Glomerular visceral epithelial cell (primary cell): ENCODE measurements around the gene HAGHL.

Source experiments
- DNase-seq: peaks from one replicate; pipeline ENCODE4 v3.0.0-alpha.2; 2016; ENCODE audit errors: extremely low spot score

HAGHL gene, protein sequence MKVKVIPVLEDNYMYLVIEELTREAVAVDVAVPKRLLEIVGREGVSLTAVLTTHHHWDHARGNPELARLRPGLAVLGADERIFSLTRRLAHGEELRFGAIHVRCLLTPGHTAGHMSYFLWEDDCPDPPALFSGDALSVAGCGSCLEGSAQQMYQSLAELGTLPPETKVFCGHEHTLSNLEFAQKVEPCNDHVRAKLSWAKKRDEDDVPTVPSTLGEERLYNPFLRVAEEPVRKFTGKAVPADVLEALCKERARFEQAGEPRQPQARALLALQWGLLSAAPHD

DNA sequence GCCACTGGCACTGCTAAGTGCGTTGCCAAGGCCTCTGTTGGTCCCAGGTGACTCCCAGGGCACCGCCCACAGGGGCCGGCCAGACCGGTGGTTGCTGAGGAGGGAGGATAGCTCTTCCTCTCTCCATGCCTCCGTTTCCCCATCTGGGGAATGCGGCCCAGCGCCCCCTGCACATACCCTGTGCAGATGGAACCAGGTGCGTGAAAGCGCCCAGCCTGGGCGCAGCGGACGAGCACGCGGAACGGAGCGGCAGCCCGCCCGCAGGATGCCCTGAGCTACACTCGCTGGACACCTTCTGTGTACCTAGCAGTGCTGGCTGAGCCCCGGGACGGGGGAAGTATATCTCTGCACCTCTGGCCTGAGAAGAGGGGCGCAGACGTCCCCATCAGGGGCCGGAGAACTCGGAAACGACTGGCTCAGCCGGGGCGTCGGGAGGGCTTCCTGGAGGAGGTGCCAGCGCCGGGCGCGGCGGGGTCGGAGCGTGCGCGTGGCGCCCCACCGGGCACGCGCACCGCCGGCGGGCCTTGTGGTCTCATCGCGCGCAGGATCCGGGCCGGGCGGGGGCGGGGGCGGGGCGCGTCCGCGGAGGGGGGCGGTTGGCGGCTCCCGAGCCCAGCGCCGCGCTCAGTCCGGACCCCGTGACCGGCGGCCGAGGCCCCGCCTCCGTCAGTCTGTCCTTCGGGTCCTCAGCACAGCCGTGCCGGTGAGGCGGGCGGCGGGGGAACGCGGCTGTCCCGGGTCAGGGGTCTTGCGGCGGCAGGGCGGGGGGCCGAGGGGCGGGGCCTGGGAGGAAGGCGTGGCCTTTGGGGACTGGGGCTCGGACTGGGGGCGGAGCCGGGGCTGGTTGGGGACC is at the start of gene HAGHL, which contains the start of gene CCDC78:
HAGHL (plus strand) TSS at position 669 of the 853 bp plus-strand sequence. CDS start 404 bp downstream, outside the sequence.
CCDC78 (minus strand) TSS at position 6 of the 853 bp plus-strand sequence. CDS start 76 bp downstream, outside the sequence.
- peak; percentile 43 for DNase-seq

DNA sequence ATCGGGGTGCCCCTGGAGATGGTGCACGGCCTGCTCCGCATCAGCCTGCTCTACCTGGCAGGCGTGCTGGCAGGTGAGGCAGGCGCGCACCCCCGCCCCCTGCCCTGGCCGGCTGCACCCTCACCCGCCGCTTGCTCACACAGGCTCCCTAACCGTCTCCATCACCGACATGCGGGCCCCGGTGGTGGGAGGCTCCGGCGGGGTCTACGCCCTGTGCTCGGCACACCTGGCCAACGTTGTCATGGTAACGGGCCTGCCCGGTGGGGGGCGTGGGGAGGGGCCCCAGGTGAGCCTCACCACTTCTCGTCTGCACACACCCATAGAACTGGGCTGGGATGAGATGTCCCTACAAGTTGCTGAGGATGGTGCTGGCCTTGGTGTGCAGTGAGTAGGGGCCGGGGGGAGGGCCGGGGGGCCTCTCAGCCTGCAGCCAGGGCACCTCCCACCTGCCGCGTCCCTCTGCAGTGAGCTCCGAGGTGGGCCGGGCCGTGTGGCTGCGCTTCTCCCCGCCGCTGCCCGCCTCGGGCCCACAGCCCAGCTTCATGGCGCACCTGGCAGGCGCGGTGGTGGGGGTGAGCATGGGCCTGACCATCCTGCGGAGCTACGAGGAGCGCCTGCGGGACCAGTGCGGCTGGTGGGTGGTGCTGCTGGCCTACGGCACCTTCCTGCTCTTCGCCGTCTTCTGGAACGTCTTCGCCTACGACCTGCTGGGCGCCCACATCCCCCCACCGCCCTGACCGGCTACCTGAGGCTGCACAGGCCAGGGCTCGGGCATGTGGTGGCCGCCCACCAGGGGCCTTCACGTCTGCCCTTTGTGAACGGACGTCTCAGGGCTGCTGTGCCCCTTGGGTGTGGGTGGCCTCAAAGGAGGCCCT is 49.4 kb upstream of the HAGHL start:
- no peak for DNase-seq

DNA sequence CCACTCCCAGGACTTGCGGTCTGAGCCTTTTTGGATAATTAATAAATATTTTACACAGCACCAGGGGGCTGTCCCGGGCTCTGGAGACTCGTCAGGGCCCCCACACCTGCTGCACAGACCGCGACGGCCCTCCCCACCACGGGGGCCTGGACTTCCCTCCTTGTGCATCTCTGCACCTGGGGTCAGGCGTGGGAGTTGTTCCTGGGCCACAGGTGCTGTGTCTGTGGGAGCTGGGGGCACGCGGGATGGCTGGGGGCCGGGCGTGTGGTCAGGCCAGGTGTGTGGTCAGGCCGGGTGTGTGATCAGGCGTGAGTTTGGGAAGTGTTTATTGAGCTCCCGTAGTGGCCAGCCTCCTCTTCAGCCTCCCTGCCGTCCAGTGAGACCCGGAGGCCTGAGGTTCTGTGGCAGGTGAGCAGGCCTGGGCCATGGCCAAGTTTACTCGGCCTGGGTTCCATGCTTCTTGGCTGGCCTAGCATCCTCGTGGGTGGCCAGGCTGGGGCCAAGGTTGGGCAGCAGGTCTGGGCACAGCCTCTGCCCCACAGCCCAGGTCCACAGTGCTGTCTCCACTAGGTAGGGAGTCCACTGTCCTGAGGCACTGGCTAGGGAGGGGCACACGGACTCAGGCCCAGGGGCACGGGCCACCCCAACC is 48.6 kb upstream of the HAGHL start:
- no peak for DNase-seq

DNA sequence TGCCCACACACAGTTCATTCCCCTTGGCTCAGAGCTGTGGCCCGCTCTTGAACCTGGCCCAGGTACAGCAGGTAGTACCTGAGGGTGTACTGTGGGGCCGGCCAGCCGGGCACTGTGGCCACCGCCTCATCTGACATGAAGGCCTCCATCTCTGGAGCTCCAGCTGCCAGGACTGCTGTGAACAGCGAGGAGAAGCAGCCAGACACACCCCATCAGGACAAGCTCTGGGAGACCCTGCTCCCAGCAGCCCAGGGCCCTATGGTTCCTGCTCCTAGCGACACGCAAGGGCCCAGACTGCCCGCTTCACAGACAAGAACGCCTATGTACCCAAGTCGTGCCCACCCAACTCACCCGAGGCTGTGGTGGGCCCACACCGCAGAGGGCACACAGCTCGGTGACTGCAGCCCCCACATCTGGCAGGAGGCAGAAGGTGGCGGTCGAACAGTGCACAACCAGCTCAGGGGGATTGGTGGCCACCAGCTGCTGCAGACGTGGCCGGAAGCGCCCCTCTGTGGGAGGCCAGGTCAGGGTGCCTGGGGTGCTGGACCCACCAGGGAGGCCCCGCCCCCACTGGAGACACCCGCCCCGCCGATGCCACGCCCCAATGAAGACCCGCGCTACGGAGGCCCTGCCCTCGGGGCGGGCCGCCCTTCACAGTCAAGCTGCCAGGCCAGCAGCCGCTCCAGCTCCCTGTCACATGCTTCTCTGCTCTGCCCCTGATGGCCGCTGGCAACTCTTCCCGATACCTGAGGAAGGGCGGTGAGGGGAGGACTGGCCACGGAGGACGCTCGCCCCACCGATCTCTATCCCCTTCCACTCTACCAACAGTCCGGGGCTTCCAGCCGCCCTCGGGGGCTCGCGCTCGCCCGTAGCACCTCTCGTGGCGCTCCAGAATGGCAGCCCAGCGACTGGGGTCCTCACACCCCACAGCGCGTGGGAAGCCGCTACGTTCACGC is 47.8 kb upstream of the HAGHL start:
- peak; percentile 67 for DNase-seq

DNA sequence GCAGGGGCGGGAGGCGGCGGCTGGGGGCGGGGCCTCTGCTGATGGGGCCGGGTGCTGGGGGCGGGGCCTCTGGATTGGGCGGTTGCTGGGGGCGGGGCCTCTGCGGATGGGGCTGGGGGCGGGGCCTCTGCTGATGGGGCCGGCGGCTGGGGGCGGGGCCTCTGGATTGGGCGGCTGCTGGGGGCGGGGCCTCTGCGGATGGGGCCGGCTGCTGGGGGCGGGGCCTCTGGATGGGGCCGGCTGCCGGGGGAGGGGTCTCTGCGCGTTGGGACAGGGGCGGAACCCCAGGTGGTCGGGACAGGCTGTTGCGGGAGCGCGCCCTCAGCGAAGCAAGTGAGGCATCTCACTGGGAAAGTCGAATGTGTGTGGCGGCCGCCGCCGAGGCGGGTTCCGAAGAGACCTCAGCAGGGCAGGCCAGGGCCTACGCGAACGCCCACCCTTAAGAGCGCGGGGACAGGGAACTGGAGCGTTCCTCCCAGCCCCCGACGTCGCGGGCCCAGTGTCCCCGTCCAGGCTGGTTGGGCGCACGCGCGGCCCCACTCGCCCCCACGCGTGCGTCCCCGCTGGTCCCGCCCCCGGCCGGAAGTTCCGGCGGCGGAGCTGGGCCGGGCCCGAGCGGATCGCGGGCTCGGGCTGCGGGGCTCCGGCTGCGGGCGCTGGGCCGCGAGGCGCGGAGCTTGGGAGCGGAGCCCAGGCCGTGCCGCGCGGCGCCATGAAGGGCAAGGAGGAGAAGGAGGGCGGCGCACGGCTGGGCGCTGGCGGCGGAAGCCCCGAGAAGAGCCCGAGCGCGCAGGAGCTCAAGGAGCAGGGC is 46.9 kb upstream of the HAGHL start, which contains the start of gene STUB1:
STUB1 (plus strand) TSS at position 597 of the 811 bp plus-strand sequence; CDS start at position 713, 116 bp downstream.
- peak; percentile 87 for DNase-seq

DNA sequence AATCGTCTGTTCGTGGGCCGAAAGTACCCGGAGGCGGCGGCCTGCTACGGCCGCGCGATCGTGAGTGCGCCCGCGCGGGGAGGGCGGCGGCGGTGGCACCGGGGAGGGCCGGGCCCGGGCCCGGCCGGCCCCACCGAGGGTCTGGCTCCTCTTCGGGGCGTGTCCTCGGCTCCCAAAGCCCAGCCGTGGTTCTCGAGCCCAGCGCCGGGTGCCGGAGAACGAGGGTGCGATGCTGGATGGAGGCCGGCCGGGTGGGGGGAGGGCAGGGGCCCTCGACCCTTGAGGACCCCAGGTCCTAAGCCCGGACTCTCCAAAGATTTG is 46.3 kb upstream of the HAGHL start:
- no peak for DNase-seq

DNA sequence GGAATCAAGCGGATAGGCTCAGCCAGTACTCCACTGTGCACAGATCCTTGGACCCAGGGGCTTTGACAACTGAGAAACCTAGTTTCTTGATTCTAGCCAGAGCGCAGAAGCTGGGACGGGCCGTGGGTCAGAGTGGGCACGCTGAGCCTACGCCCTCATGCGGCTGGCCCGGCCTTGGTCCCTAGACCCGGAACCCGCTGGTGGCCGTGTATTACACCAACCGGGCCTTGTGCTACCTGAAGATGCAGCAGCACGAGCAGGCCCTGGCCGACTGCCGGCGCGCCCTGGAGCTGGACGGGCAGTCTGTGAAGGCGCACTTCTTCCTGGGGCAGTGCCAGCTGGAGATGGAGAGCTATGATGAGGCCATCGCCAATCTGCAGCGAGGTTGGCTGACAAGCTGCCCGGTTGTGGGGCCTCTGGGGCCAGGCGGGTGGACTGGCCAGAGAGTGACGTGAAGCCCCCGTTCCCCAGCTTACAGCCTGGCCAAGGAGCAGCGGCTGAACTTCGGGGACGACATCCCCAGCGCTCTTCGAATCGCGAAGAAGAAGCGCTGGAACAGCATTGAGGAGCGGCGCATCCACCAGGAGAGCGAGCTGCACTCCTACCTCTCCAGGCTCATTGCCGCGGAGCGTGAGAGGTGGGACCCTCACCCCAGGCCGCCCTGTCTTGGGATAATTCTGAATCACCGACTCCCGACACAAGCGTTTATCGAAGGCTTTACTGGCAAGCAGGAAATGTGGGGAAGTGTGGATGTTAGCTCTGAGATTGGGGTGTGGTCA is 45.8 kb upstream of the HAGHL start:
- no peak for DNase-seq

DNA sequence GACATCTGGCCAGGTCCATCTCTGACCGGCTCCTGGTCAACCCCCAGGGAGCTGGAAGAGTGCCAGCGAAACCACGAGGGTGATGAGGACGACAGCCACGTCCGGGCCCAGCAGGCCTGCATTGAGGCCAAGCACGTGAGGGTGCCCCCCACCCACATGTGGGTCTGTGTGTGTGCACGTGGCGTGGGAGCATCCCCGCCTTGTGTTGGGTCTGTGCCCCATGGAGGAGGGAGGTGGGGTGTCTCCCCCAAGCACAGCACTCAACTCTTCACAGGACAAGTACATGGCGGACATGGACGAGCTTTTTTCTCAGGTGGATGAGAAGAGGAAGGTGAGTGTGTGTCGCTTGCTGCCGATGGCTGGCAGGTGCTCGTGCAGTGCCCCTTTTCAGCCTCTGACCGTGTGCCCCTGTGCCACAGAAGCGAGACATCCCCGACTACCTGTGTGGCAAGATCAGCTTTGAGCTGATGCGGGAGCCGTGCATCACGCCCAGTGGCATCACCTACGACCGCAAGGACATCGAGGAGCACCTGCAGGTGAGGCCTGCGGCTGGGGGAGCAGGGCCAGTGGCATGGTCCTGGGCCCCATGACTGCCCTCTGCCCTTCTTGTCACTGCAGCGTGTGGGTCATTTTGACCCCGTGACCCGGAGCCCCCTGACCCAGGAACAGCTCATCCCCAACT is 45.0 kb upstream of the HAGHL start:
- DNase-seq: peak; percentile 66

DNA sequence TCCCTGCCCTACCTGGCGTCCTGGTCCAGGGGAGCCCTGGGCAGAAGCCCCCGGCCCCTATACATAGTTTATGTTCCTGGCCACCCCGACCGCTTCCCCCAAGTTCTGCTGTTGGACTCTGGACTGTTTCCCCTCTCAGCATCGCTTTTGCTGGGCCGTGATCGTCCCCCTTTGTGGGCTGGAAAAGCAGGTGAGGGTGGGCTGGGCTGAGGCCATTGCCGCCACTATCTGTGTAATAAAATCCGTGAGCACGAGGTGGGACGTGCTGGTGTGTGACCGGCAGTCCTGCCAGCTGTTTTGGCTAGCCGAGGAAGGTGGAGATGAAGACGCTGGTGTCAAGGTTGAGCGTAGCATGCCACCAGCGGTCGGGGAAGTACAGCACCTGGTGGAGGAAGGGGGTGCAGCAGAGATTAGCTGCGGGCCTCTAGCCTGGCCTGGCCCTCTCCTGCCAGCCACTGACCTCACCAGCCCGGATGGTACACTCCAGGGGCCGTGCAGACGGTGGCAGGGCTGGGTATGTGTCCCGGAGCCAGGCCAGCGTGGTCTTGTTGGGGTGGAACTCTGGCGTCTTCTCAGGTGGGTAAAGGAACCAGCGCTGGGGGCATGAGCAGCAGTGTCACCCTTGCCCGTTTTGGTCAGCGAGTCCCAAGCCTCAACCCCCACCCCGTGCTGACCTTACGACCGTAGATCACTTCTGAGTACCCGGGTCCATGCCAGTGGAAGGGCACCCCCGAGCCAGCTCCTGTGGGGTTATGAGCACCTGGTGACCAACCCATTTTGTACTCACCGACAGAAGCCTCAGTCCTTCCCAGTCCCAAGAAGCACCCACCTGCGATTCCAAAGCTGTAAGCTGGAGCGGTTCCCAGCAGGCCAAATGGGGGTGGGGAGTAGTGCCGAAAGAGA is 44.2 kb upstream of the HAGHL start:
- DNase-seq: no peak

DNA sequence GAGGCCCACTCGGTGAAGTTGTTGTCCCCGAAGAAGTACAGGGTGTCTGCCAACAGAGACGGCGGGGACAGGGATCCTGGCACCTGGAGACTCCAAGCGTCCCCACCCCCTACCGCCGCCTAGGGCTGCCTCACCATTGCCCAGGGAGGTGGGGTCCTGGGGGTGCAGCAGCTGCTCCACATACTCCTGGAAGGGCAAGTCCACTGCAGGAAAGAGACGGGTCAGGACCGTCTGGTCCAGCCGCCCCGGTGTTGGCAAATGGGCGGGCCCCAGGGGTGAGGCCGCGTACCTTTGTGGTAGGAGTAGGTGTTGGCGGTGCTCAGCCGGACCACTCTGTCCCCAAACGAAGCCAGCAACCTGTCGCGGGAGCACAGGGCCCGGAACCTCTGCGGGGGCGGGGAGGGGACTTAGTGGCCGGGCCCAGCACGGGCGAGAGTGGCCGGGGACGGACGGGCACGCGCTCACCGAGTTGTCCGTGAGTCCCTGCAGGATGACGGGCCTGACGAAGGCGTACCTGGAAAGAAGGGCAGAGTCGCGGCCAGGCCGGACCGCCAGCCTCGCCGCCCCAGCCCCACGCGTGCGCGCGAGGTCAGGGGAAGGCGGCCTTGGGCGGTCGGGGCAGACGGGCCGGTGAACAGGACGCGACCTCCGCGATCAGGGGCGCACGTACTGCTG is 43.4 kb upstream of the HAGHL start:
- DNase-seq: no peak

DNA sequence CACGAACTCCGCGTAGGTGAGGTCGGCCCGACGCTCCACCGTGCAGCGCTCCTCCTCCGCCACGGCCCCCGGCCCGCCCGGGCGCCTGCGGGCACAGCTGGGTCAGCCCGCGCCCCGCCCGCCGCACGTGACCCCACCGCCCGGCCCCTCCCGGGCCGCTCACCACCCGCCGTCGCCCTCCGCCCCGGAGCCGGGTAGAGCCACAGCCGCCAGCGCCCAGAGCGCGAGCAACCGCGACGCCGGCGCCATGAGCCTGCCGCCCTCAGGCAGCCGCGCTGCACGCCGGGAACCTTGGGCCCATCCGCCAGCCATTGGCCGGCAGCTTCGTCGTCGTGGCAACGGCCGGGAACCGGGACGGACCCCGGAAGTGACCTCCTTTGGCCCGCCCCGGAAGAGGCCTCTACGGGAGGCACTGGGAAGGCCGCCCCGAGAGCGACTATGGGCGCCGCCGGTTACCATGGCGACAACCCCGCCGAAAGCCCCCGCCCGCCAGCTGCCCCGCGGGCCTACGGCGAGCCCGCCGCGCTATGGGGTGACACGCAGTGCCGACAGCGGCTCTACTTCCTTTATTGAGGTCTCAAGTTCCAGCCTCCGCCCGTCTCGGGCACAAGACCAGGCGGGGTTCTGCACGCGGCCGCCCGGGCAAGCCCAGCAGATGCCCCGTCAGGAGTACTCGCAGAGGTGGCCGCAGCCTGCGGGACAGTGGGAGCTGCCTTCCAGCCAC is 42.7 kb upstream of the HAGHL start, which contains the start of gene JMJD8:
JMJD8 (minus strand) TSS at position 264 of the 724 bp plus-strand sequence; CDS start at position 249, 15 bp downstream.
- DNase-seq: peak; percentile 93

DNA sequence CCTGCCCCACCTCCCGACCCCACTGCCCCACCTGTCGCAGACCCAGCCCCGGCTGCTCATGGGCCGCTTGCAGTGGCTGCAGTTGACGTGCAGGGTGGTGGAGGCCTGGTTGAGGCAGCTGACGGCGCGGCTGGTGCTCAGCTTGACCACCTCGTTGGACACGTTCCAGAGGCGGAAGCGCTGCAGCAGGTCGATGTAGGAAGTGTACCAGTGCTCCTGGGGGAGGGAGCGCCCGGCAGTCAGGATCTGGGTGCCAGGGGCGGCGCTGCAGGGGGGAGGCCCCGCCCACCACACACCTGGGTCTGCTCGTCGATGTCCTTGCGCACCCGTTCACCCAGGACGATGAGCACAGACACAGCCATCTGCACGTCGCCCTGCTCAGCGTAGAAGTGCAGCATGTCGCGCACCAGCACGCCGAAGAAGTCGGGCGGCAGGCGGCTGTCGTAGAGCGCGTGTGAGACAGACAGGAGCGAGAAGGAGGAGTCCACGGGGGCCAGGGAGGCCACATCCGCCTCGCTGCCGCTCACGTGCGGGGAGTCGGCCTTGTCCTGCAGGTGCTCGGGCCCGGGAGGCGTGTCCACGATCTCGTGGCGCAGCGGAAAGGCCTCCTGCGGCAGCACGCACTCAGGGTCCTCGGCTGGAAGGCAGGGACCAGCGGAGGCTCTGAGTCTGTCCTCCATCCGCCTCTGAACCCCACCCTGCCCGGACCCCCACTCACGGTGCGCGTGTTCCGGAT is 41.8 kb upstream of the HAGHL start:
- no peak for DNase-seq

DNA sequence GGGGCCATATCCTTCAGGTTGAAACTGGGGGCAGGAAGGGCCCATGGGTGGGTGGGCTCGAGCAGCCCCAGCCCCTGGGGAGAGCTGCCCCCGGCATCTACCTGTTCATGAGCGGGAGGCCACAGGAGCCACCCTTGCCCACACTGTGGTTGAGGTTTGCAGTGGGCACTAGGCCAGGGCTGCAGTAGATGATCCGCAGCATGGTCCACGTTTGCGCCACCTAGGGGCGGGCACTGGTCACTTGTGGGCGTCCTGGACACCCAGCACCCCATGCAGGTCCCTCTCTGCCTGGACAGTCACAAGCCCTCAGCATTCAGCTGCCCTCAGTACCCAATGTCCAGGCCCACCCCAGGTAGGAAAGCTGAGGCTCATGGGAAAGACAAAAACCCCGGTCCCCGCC is 40.9 kb upstream of the HAGHL start:
- DNase-seq: peak; percentile 42

DNA sequence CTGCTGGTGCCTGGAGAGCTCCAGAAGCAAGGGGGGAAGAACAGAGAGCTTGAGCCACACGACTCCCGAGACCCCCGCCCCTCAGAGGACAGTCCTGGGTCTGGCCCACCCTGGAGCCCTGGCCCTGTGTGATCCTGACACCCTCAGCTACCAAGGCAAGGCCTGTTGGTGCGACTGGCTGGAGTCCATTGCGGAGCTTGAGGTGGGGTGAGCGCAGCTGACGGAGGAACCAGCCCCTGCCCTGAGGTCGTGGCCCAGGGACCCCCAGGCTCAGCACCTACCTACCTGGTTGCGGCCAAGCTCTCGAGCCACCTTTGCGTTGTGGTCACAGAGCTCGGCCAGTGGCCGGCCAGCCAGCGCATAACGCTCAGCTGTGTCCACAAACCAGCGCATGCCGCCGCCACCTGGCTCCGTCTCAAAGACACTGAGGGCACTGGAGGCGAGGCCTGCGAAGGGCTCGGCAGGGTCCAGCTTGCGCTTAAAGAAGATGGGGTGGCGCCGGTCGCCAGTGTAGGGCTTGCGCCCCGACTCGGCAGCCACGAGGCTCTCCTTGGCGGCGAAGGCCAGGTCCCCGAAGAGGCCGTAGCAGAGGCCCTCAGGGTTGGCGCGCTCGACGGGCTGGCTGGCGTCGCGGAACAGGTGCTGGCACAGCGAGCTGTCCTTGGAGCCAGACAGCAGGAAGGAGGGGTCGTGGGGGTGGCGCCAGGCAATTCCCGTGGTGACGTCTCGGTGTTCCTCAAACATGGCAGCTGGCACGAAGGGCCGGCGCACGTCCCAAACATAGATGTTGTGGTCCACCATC is 40.2 kb upstream of the HAGHL start:
- no peak for DNase-seq
